GM12865 (cell line): ENCODE data around the gene CRCP.

Source experiments
- DNase-seq: peaks from one replicate; pipeline ENCODE4 v3.0.0; 2010; ENCODE audit warnings: low read depth
- H3K4me3 ChIP-seq: 2 replicates; pipeline ENCODE4 v1.5.1; 2011; ENCODE audit warnings: mild to moderate bottlenecking, low read depth, low read length, control low read depth
- TF ChIP-seq, protein P1 (sequence below): IDR thresholded peaks from 2 replicates; pipeline ENCODE4 v1.5.1; 2011; ENCODE audit warnings: low read length, control low read depth, low read depth, inconsistent platforms; ENCODE audit not compliant: insufficient read depth; ENCODE audit errors: missing control alignments

Gene CRCP

DNA sequence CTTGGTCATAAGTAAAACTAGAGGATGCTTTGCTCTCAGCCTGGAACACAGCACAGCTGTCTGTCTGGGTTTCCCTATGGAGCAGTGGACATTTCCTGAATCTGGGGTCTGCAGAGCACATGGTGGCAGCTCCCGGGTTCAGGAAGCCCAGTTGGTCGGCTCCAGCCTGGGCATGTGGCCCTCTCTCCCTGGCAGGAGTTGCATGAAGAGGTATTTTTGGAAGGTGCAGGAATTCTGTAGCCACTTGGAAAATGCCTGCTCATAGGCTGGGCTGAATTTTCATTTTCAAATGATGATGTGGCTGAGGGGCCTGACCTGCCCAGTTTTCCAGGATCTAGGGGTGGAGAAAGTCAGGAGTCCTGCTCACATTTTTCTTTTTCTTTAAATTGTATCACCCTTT lies 83.8 kb downstream of the CRCP start:
- TF ChIP-seq, protein P1, sequence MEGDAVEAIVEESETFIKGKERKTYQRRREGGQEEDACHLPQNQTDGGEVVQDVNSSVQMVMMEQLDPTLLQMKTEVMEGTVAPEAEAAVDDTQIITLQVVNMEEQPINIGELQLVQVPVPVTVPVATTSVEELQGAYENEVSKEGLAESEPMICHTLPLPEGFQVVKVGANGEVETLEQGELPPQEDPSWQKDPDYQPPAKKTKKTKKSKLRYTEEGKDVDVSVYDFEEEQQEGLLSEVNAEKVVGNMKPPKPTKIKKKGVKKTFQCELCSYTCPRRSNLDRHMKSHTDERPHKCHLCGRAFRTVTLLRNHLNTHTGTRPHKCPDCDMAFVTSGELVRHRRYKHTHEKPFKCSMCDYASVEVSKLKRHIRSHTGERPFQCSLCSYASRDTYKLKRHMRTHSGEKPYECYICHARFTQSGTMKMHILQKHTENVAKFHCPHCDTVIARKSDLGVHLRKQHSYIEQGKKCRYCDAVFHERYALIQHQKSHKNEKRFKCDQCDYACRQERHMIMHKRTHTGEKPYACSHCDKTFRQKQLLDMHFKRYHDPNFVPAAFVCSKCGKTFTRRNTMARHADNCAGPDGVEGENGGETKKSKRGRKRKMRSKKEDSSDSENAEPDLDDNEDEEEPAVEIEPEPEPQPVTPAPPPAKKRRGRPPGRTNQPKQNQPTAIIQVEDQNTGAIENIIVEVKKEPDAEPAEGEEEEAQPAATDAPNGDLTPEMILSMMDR = no peak
- no peak for DNase-seq
- no peak overlapping the region for H3K4me3 ChIP-seq

DNA sequence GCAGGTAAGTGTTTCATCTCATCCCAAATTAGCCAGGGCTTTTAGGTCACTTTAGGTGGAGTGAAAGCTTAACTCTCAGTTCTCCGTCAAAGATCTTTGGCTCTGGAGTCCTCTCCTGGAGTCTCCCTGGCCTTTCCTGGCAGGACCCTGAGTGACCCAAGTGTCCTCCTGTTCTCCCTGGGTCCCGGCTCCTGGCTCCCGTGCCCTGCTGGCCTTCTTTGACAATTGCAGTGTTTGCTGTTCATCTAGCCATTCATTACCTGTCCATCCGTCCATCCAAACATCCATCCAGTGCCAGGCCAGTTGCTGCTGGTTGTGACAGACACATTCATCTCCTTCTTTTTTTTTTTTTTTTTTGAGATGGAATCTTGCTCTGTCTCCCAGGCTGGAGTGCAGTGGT lies 84.3 kb downstream of the CRCP start:
- TF ChIP-seq, protein P1 = no peak
- DNase-seq = no peak

DNA sequence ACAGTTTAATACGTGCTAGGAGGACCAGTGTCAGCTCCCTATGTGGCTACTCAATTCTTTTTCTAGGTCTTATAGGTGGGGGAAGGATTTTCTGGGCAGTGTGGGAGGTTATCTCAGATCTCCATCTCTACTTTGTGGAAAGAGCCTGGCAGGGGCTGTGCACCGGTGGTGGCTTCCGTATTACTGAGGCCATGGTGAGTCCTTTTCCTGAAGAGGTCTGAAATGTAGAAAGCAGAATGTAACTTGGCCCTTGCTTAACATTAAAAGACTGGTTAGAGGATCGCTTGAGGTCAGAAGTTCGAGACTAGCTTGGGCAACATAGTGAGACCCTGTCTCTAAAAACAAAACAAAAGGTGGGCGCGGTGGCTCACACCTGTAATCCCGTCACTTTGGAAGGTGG lies 87.8 kb downstream of the CRCP start:
- TF ChIP-seq, protein P1 = no peak
- no peak overlapping the region for H3K4me3 ChIP-seq
- DNase-seq = no peak

More for the DNA sequence above, 84.3 kb downstream of the CRCP start:
- no peak overlapping the region for H3K4me3 ChIP-seq
